Measurements from ENCODE around the gene CD6. TPM values are rescaled to one million over a fixed set of nuclear protein-coding genes. Genes with fewer than 3 reads are reported as not detected.

CD6 gene
- total RNA-seq, 1 experiment from 2014 or later: 1.4 TPM

DNA sequence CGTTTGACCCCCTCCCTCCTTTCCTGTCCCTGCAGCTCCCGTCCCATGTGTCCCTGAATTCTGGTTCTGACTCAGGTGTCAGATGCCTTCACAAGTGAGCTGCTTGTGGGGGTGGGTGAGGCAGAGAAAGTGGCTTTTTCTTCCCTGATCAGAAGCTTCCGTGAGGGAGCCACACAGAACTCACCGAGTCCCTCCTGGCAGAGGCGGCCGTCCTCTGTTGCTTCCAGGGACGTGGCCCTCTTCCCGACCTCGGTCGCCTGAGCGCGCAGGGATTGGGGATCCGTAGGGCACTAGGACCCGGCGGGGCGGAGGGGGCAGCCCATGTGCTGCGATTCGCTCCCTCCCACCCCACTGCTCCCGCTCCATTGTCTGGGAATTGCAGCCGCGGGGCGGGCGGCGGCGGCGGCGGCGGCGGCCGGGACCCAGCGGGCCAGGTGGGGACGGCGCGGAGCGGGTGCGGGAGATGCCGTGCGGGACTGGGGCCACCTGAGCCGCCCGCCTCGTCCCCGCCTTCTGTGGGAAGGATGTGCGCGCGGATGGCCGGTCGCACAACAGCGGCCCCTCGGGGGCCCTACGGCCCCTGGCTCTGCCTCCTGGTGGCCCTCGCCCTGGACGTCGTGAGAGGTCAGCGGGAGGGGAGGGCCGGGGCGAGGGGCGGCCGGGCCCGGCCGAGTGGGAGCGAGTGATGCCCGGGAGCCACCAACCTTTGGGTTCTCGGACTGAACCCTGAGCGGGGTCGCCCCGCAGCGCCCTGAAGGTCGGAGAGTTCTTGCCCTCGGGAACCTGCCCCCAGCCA, 47.2 kb upstream of the CD6 start, which contains the start of gene TMEM132A (continued):
- TF ChIP-seq, protein P1, sequence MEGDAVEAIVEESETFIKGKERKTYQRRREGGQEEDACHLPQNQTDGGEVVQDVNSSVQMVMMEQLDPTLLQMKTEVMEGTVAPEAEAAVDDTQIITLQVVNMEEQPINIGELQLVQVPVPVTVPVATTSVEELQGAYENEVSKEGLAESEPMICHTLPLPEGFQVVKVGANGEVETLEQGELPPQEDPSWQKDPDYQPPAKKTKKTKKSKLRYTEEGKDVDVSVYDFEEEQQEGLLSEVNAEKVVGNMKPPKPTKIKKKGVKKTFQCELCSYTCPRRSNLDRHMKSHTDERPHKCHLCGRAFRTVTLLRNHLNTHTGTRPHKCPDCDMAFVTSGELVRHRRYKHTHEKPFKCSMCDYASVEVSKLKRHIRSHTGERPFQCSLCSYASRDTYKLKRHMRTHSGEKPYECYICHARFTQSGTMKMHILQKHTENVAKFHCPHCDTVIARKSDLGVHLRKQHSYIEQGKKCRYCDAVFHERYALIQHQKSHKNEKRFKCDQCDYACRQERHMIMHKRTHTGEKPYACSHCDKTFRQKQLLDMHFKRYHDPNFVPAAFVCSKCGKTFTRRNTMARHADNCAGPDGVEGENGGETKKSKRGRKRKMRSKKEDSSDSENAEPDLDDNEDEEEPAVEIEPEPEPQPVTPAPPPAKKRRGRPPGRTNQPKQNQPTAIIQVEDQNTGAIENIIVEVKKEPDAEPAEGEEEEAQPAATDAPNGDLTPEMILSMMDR (IDR thresholded peaks at IDR 0.05 in 2 of 3, conservative IDR thresholded peaks at IDR 0.05 in 1 of 3; ENCODE audit: borderline replicate concordance in 1 of 3, insufficient read depth in 1 of 3, low read depth in 2 of 3, low read length in 2 of 3): no peak
- TF ChIP-seq, protein P2, sequence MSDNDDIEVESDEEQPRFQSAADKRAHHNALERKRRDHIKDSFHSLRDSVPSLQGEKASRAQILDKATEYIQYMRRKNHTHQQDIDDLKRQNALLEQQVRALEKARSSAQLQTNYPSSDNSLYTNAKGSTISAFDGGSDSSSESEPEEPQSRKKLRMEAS (IDR thresholded peaks at IDR 0.05): peak; percentile 95
- no peak for TF ChIP-seq ELF1 (IDR thresholded peaks at IDR 0.05; ENCODE audit: borderline replicate concordance, low read depth)

DNA sequence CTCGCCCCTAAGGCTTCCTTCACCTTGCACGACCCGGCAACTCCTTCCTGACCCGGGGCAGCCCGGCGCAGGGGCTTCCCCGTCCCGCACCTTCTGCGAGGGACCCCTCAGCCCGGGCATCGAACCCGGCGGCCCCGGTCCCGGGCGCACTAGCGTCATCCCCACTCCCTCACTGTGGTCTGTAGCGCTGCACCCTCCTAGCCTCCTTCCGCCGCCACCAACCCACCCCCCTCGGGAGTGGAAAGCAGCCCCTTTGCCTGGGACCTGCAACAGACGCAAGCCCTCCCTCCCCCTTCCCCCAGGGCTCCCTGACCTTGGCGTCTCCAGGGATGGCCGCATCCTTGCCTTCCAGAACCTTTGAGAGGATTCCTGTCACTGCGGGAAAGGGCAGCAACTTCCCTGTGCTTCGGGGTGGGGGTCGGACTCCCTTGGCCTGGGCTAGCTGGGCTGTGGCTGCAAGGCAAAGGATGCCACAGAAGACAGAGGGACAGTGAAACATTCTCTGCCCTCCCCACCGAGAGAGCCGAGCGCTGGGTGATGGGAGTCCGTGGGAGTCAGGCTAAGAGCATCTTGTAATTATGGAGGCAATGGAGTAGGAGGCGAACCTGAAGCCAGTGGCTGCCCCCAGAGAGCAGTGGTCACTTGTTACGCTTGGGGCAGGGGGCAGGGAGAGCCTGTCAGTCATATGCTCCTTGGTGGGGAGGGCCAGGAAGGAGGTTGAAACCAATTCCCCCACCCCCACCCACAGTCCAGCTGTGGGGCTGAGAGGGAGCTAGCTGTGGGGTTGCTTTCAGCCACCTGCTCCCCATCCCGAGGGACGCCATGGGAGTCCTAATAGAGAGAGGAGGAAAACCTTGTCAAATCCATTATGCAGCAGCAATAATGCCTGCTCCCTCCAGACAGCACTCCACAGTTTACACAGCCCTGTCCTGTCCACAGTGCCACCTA, 46.3 kb upstream of the CD6 start:
- Histone ChIP-seq H3K9me2 (ENCODE audit: insufficient read depth) (no peaks in the 10 kb centered on the region), H3K4me2 (ENCODE audit: low read length) (peak overlapping the region; percentile 92), H3K4me3 (replicated peaks in 1 of 2; ENCODE audit: low read depth in 1 of 2, low read length in 2 of 2) (peak overlapping the region; percentile 74 to 75), H3K9ac (ENCODE audit: low read length) (peak overlapping the region; percentile 77), H3K36me3 (ENCODE audit: control insufficient read depth in 1 of 2, insufficient read depth in 2 of 2, low read length in 2 of 2) (peaks cover 20 to 22% of the 10 kb centered on the region in 2 experiments; a peak in 3 of 4 replicates), H3K79me2 (ENCODE audit: insufficient read depth, low read length) (peaks cover 2% of the 10 kb centered on the region), H3K9me3 (ENCODE audit: control insufficient read depth in 1 of 2, insufficient read depth in 1 of 2, low read depth in 1 of 2, low read length in 2 of 2) (no peaks in the 10 kb centered on the region), H3K27ac (ENCODE audit: low read depth, low read length) (peak overlapping the region; percentile 71; the same call in 1 of the 2 replicates), H2AFZ (ENCODE audit: low read depth, low read length, poor library complexity, severe bottlenecking) (no peak overlapping the region), H3K4me1 (ENCODE audit: control insufficient read depth in 1 of 2, insufficient read depth in 2 of 2, low read length in 2 of 2) (peaks cover 18 to 26% of the 10 kb centered on the region in 2 experiments), H3K27me3 (ENCODE audit: insufficient read depth, low read length) (no peaks in the 10 kb centered on the region), H4K20me1 (ENCODE audit: insufficient read depth) (no peaks in the 10 kb centered on the region)
- ATAC-seq: peak; percentile 14; the same call in 1 of the 2 replicates
- ChIA-PET CTCF (no interaction called here), RAD21 (ENCODE audit: low non-redundant PET in 1 of 2, low total read pairs in 2 of 2, uncharacterized antibody in 2 of 2, unreplicated experiment in 2 of 2) (no interaction called here), POLR2A (no interaction called here)
- DNase-seq (ENCODE audit: low read depth, low spot score): no peak
- intact Hi-C loops (cut with micrococcal nuclease): no loop called here
- BruUV-seq (replicated peaks): no TSS peak
- TF ChIP-seq, protein P1 (IDR thresholded peaks at IDR 0.05 in 2 of 3, conservative IDR thresholded peaks at IDR 0.05 in 1 of 3; ENCODE audit: borderline replicate concordance in 1 of 3, insufficient read depth in 1 of 3, low read depth in 2 of 3, low read length in 2 of 3): no peak
- TF ChIP-seq EZH2phosphoT487 (IDR thresholded peaks at IDR 0.05; ENCODE audit: borderline replicate concordance): no peak
- TF ChIP-seq YY1 (IDR thresholded peaks at IDR 0.05; ENCODE audit: extremely low read depth, insufficient replicate concordance, low read depth, low read length): no peak
- TF ChIP-seq SP1 (IDR thresholded peaks at IDR 0.05; ENCODE audit: low read depth): no peak
- no peak for TF ChIP-seq POLR2AphosphoS5 (IDR thresholded peaks at IDR 0.05; ENCODE audit: low read depth, low read length)
- TF ChIP-seq, protein P3, sequence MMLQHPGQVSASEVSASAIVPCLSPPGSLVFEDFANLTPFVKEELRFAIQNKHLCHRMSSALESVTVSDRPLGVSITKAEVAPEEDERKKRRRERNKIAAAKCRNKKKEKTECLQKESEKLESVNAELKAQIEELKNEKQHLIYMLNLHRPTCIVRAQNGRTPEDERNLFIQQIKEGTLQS (IDR thresholded peaks at IDR 0.05): no peak
- no peak for TF ChIP-seq EGR1 (IDR thresholded peaks at IDR 0.05; ENCODE audit: low read depth)
- no peak for TF ChIP-seq TCF7L2 (IDR thresholded peaks at IDR 0.05; ENCODE audit: borderline replicate concordance, extremely low read depth, insufficient read depth, insufficient read length)
- TF ChIP-seq, protein P4, sequence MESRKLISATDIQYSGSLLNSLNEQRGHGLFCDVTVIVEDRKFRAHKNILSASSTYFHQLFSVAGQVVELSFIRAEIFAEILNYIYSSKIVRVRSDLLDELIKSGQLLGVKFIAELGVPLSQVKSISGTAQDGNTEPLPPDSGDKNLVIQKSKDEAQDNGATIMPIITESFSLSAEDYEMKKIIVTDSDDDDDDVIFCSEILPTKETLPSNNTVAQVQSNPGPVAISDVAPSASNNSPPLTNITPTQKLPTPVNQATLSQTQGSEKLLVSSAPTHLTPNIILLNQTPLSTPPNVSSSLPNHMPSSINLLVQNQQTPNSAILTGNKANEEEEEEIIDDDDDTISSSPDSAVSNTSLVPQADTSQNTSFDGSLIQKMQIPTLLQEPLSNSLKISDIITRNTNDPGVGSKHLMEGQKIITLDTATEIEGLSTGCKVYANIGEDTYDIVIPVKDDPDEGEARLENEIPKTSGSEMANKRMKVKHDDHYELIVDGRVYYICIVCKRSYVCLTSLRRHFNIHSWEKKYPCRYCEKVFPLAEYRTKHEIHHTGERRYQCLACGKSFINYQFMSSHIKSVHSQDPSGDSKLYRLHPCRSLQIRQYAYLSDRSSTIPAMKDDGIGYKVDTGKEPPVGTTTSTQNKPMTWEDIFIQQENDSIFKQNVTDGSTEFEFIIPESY (IDR thresholded peaks at IDR 0.05; ENCODE audit: extremely low read depth, insufficient replicate concordance, low read length): no peak
- no peak for TF ChIP-seq CEBPB (IDR thresholded peaks at IDR 0.05; ENCODE audit: low read depth)
- no peak for TF ChIP-seq SRF (IDR thresholded peaks at IDR 0.05; ENCODE audit: low read depth)

All from HCT116 (cell line).